ENCODE data around the gene VILL.
"Not testable (repeated sequence)": the region's sequence is repeated elsewhere in the genome, so short reads cannot be mapped to it uniquely, and the experiment has no call there.

The VILL gene

DNA sequence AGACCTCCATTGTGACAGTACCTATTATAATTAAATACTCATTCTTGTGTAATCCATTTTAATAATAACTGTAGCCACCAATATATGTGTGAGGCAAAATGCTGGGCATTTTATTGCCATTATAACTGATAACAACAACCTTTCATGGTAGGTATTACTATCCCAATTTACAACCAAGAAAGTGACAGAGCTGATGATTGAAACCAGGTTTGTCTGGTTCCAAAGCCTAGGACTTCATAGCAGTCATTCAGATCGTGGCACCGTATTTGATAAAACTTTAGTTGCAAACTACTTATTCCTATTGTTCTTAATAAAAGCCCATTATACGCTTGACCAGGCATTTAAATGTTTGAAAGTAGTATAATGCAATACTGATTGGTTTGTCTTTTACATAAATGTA lies 26.4 kb upstream of the VILL start:
- no peak for DNase-seq

DNA sequence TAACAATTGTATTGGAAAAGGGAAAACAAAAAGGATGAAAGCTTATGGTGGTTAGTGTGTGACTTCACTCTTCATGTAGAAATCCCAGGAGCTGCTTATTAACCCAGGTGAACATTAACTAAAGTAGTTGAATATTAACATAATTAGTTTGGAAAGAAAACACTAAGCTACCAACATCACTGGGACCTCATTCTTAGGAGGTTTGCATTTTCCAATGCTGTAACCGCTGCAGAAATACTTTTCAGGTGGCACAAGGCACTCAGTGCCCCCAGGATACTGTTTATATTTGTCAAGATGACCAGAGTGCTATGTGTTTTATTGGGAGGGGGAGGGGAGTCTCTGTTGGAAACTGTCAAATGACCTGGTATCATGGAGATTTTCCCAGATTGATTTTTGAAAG lies 25.9 kb upstream of the VILL start:
- DNase-seq = no peak

DNA sequence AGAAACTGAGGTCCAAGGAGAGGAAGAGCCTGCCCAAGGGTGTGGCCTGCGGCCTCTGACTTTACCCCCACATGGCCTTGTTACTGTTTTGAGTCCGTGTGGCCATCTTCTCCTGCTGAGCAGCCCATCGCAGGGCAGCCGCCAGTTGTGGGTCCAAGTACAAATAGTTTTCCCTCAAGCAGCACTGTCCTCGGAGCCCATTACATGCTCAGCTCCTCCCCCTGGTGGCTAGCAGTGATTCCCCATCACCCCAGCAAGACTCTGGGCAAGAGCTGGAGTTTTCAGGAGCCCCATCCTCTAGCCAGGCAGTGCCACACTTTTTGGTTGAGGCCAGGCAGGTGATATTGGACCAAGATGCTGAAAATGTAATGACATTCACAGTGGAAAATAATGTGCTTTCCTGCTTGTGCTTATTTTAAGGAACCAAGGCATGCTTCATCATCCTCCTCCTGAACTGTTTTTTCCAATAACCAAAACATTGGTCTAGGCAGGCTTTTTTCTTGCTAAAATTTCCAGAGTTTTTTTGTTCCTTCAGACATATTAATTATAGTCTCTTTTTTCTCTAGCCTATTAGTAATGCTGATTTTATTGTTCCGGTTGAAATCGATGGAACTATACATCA lies 23.2 kb upstream of the VILL start:
- DNase-seq = peak; percentile 15

DNA sequence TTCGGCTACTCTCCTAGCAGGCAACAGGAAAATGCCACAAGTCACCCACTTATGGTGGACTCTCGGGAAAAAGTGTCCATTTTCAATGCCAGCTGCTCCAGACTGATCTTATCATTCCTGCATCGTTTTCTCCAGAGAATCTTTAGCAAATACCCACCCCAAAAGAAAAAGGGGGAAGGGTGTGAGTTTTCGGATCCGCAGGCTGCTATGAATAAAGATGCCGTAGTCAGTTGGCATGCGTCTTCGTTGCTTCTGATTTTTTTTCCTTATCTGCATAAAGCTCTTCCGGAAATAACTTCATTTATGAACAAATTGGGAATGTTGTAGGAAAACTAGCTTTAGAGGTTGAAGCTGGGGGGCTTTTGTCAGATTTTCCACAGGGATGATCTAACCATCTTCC lies 22.4 kb upstream of the VILL start:
- DNase-seq = no peak

DNA sequence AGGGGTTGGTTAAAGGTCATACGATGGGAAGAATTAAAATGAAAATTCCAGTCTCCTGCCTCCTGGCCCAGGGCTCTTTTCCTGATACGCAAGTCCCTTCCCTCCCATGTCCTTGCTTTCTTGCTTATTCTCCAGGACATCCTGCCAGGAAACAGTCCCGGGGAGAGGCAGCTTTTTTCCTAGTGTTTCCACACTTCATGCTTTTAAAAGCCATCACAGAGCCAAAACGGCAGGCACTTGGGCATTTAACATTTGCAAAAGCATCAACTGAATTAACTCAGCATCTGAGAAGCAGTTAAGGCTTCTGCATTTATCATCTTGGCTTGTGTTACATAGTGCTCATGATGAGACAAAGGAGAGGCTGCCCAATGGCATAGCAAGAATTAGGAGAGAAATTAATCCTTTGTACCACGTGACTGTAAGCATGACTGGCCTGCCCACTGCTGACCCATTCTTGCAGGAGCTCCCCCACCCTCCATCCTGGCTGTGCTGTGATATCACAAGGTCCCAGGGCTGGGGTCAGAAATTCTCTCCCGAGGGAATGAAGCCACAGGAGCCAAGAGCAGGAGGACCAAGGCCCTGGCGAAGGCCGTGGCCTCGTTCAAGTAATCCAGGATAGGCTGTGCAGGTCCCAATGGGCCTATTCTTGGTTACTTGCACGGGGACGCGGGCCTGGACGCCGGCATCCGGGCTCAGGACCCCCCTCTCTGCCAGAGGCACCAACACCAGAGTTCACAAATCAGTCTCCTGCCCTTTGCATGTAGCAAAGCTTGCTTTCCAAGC lies 21.6 kb upstream of the VILL start:
- no peak for DNase-seq

DNA sequence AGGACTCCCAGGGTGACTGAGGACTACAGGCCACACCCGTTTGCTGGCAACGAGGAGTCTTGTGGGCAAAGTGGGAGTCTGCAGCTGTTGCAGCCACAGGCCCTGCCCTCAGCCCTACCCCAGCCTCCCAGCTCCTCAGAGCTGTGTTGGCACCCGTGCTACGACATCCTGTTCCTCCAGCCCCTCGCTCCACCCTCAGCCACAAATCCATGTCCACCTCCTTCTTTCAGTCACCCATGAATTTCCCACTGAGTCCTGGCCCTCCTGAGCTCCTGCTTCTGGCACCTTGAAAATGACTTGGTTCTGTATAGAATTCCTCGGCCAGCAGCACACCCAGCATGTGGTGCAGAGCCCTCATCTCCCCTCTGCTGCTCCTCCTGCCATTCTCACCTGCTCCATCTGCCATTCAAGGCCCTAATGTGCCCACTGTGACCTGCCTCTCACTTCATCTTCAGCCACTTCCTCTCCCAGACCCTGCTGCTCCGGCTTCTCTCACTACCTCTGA lies 20.9 kb upstream of the VILL start:
- no peak for DNase-seq

DNA sequence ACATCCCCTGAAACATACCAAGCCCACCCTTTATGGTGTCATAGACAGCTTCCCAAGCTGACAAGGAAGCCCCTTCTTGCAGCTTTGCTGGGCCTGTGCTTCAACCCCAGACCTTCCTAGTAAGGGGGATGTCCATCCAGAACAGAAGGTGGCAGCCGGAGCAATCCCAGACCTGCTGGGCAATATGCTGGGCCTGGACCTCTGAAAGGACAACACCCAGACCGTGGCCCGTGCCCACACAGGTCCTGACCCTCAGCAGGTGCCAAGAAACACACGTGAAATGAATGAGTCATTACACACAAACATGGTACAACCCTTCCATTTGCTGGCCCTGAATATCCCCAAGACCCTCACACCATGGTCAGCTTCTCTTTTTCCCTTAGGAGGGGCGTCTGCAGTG lies 19.8 kb upstream of the VILL start:
- no peak for DNase-seq

DNA sequence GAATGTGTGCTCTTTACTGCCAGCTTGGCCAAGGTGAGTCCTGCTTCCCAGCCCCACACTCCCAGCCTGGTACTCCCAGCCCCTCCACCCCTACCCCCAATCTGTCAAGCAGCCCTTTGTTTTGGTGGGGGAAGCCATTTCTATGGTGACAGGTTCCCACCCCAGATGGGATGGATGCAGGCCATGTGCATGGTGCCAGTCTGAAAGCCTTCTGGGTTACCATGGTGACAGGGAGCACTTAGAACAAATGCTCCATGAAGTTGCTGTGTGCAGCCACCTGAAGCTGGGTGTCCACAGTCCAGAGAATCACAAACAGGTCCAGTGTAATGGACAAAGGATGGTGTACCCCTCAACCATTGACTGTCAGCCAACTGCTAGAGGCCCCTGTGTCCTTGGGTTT lies 19.1 kb upstream of the VILL start:
- DNase-seq = no peak

DNA sequence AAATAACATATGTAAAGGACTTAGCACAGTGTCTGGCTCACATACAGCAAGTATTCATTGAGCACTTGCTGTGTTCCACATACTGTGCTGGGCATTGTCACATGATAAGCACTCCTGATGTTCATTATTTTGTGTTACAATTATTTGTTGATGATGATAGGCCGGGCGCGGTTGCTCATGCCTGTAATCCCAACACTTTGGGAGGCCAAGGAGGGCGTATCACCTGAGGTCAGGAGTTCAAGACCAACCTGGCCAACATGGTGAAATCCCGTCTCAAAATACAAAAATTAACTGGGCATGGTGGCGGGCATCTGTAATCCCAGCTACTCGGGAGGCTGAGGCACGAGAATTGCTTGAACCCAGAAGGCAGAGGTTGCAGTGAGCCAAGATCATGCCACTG lies 18.5 kb upstream of the VILL start:
- DNase-seq = not testable (repeated sequence)

DNA sequence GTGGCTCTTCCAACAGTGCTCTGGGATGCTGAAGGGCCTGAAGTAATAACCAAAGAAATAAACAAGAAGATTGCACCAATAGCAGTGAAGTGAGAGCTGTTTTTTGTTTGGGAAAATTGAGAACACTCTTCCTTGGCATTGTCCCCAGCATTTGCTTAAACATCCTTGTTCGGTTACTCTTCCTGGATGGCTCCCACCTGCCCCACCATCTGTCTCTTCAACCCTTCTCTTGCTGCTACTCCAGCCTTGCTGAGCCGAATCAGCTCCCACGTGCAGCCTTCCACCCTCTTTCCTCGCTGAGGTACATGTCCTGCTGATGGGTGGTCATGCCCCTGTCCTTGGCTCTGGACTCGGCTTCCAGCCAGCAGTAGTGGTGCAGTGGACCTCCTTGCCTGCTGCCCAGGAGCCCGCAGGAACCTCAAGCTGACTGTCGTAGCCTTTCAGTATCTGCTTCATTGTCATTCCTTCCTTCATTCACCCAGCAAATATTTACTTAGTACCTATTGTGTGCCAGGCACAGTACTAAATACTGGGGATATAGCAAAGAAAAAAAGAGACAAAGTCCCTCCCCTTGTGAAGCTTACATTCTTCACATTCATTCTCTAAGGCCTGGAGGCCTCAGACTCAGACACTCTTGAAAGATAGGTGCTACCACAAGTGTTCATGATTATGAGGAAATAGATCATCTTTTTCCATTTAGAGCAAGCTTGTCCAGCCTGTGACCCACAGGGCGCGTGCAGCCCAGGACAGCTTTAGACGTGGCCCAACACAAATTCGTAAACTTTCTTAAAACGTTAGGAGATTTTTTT lies 17.1 kb upstream of the VILL start:
- DNase-seq = no peak

DNA sequence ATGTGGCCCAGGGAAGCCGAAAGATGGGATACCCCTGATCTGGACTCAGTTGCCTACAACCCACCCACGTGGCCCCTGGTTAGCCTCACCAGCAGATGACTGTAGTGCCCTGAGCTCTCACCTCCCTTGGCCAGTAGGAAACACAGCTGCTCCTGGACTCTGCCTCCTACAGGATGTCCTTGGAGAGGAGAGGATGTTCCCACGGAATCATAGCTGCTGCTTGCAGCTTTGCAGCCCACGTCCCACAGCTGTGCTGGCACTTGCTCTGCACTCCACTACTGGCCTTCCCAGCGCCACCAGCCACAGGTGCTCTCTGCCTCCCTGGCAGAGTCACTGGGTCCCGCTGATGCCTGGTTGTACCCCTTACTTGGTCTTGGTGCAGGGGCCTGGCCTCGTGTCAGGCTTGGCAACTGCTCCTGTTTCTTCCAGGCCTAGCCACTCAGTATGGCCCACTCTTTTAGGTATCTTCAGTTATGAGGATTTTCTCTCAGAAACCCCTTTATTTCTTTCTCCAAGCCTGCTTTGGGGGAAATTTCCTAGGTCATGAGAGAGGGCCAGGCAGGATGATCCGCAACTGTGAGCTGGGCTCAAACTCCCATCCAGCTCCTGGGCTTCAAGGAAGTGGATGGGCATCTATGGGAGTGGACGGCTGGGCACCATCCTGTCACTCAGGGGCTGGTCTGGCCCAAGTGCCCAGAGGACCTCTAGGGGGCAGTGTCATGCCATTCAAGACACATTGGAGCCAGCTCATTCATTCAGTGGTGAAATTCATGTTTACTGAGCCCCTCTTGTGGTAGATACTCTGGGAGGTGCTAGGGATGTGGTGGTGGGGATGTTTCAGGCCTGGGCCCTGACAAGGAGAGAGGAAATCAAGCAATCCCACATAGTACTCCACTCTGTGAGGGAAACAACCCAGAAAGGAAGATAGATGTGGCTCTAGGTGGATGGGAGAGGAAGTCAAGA lies 16.2 kb upstream of the VILL start:
- peak; percentile 17 for DNase-seq

DNA sequence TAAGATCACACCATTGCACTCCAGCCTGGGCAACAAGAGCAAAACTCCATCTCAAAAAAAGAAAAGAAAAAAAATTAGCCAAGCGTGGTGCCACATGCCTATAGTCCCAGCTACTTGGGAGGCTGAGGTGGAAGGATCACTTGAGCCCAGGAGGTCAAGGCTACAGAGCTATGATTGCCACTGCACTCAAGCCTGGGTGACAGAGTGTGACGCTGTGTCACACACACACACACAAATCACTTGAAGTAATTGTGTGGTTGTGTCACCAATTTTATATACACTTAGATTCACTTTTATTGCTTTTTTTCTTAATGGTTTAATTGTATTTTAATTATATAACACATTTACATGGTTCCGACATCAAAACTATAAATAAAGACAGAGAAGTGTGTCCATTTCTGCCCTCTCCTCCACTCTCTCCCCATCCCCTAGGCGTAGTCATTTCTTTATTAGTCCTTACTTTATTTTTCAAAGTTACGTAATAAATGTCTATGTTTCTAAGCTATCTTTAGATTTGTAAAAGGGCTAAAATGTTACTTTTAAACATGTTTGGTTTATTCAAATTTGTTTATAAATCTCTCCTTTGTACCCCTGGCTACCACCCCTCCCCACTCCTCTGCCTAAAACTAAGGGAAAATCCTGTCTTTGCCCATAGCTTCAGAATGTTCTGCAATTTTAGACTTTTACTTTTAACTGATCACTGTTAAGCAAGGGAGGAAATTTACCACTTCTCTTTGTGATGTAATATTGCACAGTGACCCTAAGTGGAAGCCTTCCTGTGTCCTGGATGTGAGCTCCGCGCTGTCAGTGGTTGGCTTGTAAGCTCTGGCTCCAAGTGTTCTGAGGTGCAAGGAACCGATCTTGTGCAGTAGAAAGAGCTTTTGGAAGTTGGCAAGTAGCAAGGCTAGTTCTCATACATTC lies 10.8 kb upstream of the VILL start:
- DNase-seq = no peak

DNA sequence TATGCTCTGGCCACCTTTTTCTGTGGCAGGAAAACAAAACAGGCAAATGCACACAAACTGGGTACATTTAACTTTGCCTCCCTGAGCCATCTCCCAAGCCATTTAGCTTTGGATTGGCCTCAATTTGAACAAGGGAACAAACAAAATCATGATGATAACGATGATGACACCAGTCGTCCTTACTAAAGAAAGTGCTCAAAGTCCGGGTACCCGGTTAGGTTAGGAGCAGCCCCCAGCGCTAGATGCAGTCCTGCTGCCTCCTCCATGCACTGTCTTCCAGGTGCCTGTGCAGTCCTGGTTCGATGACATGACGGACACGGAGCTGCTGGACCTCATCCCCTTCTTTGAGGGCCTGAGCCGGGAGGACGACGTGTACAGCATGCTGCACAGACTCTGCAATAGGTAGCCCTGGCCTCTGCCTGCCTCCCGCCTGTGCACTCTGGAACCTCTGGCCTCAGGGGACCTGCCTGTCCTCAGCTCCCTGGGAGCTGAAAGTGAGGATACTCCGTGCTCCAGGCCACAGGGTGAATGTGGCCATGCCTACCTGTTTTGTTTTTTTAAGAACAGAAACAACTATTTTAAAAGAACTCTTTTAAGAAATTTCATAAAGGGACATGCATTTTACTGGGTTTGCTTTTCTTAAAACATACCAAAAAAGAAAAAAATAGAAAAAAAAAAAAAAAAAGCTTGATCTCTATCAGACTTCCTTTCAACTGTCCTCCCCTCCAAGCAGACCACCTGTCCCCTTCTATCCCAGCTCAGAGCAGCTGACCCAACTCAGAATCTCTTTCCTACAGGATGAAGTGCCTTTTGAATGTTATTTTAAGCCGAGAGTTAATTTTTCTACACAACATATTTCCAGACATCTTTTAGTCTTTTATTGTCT lies 9.9 kb upstream of the VILL start:
- no peak for DNase-seq

DNA sequence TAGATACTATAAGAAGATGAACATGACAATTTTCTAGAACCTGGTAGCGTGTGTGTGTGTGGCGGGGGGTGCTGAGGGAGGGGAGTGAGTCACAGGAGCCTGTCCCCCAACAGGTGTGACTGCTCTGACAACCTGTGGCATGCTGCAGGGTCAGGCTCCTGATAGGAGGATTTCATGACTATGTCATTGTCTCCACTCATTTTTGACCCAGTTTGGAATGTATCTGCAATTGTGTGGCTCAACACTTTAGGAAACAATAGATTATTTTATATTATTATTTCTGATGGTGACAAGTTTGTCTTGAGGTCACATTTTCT lies 9.3 kb upstream of the VILL start:
- no peak for DNase-seq

DNA sequence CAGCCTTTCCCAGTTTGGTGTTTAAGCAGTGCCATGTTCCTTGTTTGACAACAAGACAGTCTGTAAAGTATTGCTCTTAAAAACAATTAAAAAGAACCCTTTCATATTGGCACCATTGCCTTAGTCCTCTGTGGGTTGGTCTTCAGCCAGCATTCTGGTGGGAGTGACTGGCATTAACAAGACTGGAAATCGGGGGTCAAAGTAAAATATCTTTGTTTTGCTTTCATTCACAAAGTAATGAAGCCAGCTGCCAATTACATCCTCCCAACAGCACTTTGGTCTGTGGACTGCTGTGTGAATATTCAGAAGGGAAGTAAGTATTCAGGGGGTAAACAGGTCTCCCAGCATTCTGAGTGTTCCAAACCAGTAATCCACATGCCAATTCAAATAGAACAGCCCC lies 8.3 kb upstream of the VILL start:
- no peak for DNase-seq

DNA sequence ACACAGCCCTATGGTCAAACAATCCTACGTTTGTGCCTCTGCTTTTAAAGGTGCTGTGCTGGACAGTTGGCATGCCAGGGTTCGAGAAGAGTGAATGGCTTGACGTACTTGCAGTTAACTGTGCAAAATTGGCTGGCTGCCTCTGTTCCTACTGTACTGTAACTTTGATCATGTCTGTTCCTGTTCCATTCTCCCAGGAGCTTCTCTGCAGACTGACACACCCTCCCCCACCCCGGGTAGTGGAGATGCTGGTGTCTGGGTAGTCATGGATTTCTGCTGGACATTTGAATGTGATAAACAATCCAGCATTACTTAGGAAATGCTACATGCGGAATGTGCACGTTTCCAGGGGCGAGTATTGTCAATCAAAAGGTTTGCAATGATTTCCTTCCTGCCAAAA lies 6.5 kb upstream of the VILL start:
- no peak for DNase-seq

DNA sequence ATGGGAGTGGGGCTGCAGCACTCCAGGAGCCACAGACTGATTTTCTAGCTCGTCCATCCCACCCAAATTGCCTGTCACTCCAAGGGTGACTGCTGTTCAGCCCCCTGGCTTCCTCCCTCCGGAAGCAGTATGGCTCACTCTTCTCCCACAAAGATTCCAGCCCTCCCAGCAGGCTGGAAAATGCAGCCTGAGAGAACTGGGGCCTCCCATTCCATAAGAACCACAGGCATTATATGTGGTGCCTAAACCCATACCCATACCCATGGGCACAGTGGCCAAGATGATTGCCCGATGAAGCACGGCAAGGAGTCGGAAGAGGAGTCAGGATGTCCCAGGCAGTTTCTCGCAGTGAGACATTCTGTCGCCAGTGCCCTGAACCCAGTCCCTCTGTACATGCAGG lies 6.0 kb upstream of the VILL start:
- DNase-seq = no peak

DNA sequence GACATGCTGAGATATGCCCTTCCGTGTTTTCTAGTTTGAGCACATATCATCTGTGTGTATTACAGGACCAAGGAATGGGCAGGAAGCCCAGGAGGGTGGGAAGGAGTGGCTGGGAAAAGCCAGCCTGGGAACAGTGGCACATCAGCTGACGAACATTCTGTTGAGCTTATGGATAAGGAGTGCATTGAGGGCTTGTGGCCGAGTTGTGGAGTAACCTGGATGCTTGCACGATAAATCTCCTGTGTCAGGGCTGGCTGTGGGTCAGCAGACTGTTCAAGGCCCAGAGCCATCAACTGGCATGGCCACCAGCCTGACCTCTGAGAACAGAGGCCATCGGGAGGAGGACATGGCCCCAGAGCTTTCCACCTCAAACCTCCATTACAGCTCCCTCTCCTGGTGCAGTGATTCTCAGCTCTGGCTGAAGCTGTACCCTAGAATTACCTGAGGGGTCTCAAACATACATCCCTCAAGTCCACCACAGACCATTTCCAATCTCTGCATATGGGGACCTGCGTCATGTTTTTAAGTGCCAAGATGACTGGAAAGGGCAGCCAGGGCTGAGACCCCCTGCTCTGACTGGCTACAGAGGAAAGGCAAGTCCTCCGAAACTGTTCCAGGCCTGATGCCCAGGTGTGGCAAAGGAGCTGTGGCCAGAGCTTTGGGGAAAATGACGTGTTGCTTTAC lies 4.8 kb upstream of the VILL start:
- no peak for DNase-seq

DNA sequence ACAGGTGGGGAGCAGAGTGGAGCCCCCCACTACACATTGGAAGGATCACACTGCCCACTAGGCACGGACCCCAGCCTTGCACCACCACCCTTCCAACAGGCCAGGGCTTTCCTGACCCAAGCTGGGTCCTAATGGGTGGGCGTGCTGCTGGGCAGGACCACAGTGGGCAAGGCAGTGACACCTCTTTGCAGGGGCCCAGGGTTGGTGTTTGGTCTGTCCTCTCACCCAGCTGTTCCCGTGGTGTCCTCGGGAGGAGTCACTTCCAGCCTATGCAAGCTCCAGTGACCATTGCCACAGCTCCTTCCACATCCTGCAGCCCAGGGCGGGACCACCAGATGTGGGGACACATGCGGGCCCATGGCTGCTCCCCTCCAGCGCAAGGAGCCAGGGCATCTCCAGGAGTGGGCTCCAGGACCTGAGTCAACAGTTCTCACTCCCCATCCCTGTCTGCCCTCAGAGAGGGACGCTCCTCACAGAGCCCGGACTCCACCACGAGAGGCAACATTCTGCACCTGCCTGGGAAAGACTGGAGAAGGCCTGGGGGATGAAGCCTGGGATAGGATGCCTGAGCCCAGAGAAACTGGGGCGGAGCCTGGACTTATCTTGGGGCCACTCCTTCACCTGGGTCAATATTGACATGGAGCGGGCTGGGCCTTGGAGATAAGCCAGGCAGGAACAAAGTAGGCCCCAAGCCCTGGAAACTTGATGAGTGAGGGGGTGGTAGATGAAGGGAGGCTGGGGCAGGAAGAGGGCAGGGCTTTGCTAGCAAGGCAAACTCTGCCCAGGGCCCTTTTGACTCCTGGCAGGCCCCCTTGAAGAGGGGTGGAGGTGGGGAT lies 3.9 kb upstream of the VILL start:
- peak; percentile 89 for DNase-seq

Measured in NCI-H510A treated with DMSO at 0.1 percent for 48 hours (cell line).